Gastrocnemius medialis (tissue), 4 donors: ENCODE results near the gene DYNLL2. TPM values are rescaled to one million over a fixed set of nuclear protein-coding genes. Genes with fewer than 3 reads are reported as not detected.

Experiments used
- ATAC-seq, 2 donors: fragments of 150-250 bp; one replicate each; pipeline ENCODE4 v1.9.1; 2016
- DNase-seq, 2 donors: peaks; one replicate each; pipeline ENCODE4 v3.0.0-alpha.2; 2019
- H3K27ac ChIP-seq, 4 donors: fragments of 200-600 bp; sonication (generic); 1 replicate in 1 of 4; 2 replicates in 3 of 4; pipeline ENCODE4 v1.5.1; 2016 to 2018; ENCODE audit warnings: mild to moderate bottlenecking in 2 of 4, moderate library complexity in 1 of 4
- H3K27me3 ChIP-seq, 3 donors: fragments of 200-600 bp; sonication (generic) in 2 of 3; 1 replicate in 1 of 3; 2 replicates in 2 of 3; pipeline versions ENCODE4 v1.5.1 to v1.6.0; 2016 to 2019; ENCODE audit warnings: mild to moderate bottlenecking in 1 of 3, moderate library complexity in 1 of 3
- H3K36me3 ChIP-seq, 2 donors: fragments of 200-600 bp; sonication (generic) in 1 of 2; one replicate each; pipeline ENCODE4 v1.5.1; 2017 to 2018
- H3K4me1 ChIP-seq, 2 donors: fragments of 200-600 bp; sonication (generic) in 1 of 2; one replicate each; pipeline ENCODE4 v1.5.1; 2016 to 2017; ENCODE audit warnings: mild to moderate bottlenecking in 2 of 2
- H3K4me3 ChIP-seq, 4 donors: fragments of 200-600 bp; sonication (generic) in 3 of 4; 1 replicate in 1 of 4; 2 replicates in 3 of 4; pipeline ENCODE4 v1.5.1; 2016 to 2019; ENCODE audit warnings: mild to moderate bottlenecking in 2 of 4
- H3K9me3 ChIP-seq, 3 donors: fragments of 200-600 bp; sonication (generic) in 2 of 3; 1 replicate in 1 of 3; 2 replicates in 2 of 3; pipeline ENCODE4 v1.5.1; 2016 to 2019
- POLR2A ChIP-seq, 2 donors: fragments of 450-650 bp; IDR thresholded peaks; one replicate each; pipeline ENCODE4 v1.6.1; 2017; ENCODE audit warnings: antibody characterized with exemption in 2 of 2, mild to moderate bottlenecking in 2 of 2, moderate library complexity in 2 of 2
- in situ Hi-C, 4 donors: fragments of 200-750 bp; cut with MboI; loops; one replicate each; pipeline versions ENCODE4 v1.15.0 to v1.8.0; 2017; ENCODE audit warnings: low sequenced_read_pairs in 4 of 4
- intact Hi-C: fragments of 100-400 bp; cut with DNase I; formaldehyde crosslinking; loops from one replicate; pipeline ENCODE4 v1.15.1; 2023; ENCODE audit warnings: low total_unique reads
- total RNA-seq, 4 donors: library from RNA; depleted of rRNA; stranded (reverse); fragments of >200 nt; gene quantifications; one replicate each; pipeline versions ENCODE4 v1.1.0 to v1.2.3, GENCODE V29; 2016
- TF ChIP-seq, protein P1 (sequence below), 5 experiments: fragments of 450-650 bp in 3 of 5; fragments of 200-600 bp in 2 of 5; sonication (generic) in 2 of 5; IDR thresholded peaks in 4 of 5; conservative IDR thresholded peaks in 1 of 5; 1 replicate in 4 of 5; 2 replicates in 1 of 5; pipeline ENCODE4 v1.5.1; 2016 to 2019; ENCODE audit warnings: antibody characterized with exemption in 5 of 5, mild to moderate bottlenecking in 3 of 5, moderate library complexity in 3 of 5

The DYNLL2 gene
- total RNA-seq: 10 to 100 TPM; 14.5 to 28.8 (median 20.4) TPM

DNA sequence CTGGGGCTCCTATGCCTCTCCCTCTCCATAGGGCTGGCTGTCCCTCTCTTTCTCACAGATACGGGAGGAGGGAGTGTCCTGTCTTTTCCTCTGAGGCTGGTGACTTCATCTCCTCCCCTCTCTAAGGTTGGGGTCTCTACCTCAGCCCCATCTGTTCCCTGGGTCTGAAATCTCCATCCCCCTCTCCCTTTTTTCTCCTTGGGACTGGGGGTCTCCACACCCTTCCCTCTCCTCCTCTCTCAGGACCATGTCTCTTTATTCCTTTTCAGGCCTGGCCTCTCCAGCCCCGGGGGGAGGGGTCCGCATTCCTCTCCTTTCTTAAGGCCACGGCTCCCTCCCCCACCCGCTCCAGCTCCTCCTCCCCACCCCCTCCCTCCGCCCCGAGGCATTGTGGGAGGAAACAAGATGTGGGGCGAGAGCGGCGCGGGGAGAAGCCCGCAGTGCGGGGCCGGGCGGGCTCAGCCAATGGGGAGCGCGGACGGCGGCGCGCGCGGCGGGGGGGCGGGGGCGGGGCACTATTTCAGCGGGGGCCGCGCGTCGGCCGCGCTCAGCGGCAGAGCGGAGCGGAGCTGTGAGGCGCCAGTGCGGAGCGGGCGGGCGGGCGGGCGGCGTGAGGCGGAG lies at the start of gene DYNLL2:
DYNLL2 (plus strand) TSS at position 550 of the 621 bp plus-strand sequence. CDS start 3,672 bp downstream, outside the sequence.
- no peak for TF ChIP-seq POLR2A (IDR thresholded peaks at IDR 0.05)
- TF ChIP-seq, protein P1, sequence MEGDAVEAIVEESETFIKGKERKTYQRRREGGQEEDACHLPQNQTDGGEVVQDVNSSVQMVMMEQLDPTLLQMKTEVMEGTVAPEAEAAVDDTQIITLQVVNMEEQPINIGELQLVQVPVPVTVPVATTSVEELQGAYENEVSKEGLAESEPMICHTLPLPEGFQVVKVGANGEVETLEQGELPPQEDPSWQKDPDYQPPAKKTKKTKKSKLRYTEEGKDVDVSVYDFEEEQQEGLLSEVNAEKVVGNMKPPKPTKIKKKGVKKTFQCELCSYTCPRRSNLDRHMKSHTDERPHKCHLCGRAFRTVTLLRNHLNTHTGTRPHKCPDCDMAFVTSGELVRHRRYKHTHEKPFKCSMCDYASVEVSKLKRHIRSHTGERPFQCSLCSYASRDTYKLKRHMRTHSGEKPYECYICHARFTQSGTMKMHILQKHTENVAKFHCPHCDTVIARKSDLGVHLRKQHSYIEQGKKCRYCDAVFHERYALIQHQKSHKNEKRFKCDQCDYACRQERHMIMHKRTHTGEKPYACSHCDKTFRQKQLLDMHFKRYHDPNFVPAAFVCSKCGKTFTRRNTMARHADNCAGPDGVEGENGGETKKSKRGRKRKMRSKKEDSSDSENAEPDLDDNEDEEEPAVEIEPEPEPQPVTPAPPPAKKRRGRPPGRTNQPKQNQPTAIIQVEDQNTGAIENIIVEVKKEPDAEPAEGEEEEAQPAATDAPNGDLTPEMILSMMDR (IDR thresholded peaks at IDR 0.05 in 4 of 5, conservative IDR thresholded peaks at IDR 0.05 in 1 of 5): no peak
- peak within 1 kb of the TSS; percentile 78 to 98 (median 92) for H3K4me3 ChIP-seq
- H3K9me3 ChIP-seq: no peaks in the 10 kb centered on the region
- H3K27ac ChIP-seq: peak within 1 kb of the TSS; percentile 91 to 100 (median 98)
- H3K27me3 ChIP-seq: no peaks in the 10 kb centered on the region
- DNase-seq: peak; percentile 85 to 92
- peak; percentile 71 to 82 for ATAC-seq
- in situ Hi-C loops: loop anchor here in 1 of 4 donors (25.0 kb wide), 1 partner anchor 246 kb away; no protein-coding TSS in a partner anchor
- H3K4me1 ChIP-seq: peaks cover 38 to 41% of the 10 kb centered on the region in 2 donors
- H3K36me3 ChIP-seq: peaks cover 0 to 24% of the 10 kb centered on the region in 2 donors
- intact Hi-C loops: loop anchor here (2.0 to 10.0 kb wide), 6 partner anchors 136 to 1118 kb away; partner anchors contain the start of genes AKAP1, COIL, MKS1 and MRPS23

DNA sequence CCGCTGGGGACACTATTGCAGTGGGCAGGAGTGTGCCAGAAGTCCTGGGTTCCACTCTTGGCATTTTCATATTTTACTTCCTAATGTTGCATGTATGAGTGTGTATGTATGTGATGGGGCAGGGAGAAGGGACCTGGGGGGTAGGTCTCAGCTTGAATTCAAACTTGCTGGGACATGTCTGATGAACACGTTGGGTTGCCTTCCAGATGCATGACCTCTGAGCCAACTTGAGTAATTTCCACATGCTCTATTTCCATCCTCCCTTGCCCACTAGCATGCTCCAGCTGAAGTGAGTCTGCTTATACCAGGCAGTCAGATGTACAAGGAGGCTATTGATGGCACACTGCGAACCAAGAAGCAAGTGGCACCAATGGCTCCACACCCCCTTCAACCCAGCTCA lies 43.2 kb upstream of the DYNLL2 start:
- Histone ChIP-seq H3K27me3 (no peaks in the 10 kb centered on the region), H3K27ac (no peak overlapping the region), H3K4me1 (no peaks in the 10 kb centered on the region), H3K9me3 (no peaks in the 10 kb centered on the region), H3K4me3 (no peak overlapping the region), H3K36me3 (no peaks in the 10 kb centered on the region)
- in situ Hi-C loops (no loop called here), intact Hi-C loops (no loop called here)
- ATAC-seq: no peak
- DNase-seq: no peak
- TF ChIP-seq, protein P1 (IDR thresholded peaks at IDR 0.05 in 4 of 5, conservative IDR thresholded peaks at IDR 0.05 in 1 of 5): no peak
- TF ChIP-seq POLR2A (IDR thresholded peaks at IDR 0.05): no peak

DNA sequence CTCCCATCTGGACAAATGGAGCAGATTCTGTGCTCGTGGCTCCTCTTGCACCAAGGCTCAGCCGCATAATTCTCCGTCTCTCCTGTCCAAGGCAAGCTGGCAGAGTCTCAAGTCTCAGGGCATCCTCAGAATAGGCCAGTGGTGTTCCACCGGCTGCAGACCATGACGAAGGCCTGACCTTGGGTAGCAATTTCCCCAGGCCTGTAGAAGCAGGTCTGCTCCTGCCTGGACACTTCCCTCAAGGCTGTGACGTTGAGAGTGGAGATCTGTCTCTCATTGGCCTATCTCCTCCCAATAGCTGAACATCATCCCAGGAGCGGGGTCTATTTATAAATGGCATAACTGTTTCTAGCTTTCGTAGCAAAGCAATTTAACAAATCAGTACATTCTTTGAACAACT lies 42.8 kb upstream of the DYNLL2 start:
- H3K27ac ChIP-seq: no peak overlapping the region
- no peaks in the 10 kb centered on the region for H3K36me3 ChIP-seq
- TF ChIP-seq, protein P1 (IDR thresholded peaks at IDR 0.05 in 4 of 5, conservative IDR thresholded peaks at IDR 0.05 in 1 of 5): no peak
- no peak for TF ChIP-seq POLR2A (IDR thresholded peaks at IDR 0.05)
- in situ Hi-C loops: no loop called here
- H3K27me3 ChIP-seq: no peaks in the 10 kb centered on the region
- no peaks in the 10 kb centered on the region for H3K9me3 ChIP-seq
- no peak for ATAC-seq
- no peak overlapping the region for H3K4me3 ChIP-seq
- intact Hi-C loops: no loop called here
- DNase-seq: no peak
- H3K4me1 ChIP-seq: no peaks in the 10 kb centered on the region

DNA sequence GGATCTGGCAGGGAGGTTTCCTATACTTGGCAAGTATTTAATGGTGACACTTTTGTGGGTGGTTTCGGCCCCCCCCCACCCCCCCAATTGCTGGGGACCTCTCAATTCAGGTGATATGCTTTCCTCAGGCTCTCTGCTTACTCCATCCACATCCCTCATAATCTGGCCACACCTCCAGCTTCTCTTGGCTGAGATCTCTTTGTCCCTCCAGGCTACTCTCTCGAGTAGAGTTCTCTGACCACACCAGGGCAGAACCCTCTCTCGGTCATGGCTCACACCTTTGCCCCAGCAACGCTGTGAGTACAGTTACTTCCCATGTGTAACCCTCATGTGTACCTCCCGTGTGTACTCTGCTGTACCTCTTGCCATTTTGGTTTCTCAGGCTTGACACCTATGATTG lies 42.1 kb upstream of the DYNLL2 start:
- Histone ChIP-seq H3K4me1 (no peaks in the 10 kb centered on the region), H3K27ac (no peak overlapping the region), H3K36me3 (no peaks in the 10 kb centered on the region), H3K9me3 (no peaks in the 10 kb centered on the region), H3K27me3 (no peaks in the 10 kb centered on the region), H3K4me3 (no peak overlapping the region)
- intact Hi-C loops: no loop called here
- in situ Hi-C loops: no loop called here
- no peak for DNase-seq
- no peak for ATAC-seq
- TF ChIP-seq, protein P1 (IDR thresholded peaks at IDR 0.05 in 4 of 5, conservative IDR thresholded peaks at IDR 0.05 in 1 of 5): no peak
- no peak for TF ChIP-seq POLR2A (IDR thresholded peaks at IDR 0.05)
